ENCODE results near the gene RAMAC. TPM values are rescaled to one million over a fixed set of nuclear protein-coding genes. Genes with fewer than 3 reads are reported as not detected.
"Not testable (repeated sequence)": the region's sequence is repeated elsewhere in the genome, so short reads cannot be mapped to it uniquely, and the experiment has no call there.

Gene RAMAC
- total RNA-seq, 1 donor from 2014 or later, result 26.2 TPM

GRCh38 chr15:82968066-82968465 lies 17.9 kb upstream of the RAMAC start:
- DNase-seq, result no peak

GRCh38 chr15:82969353-82969752 lies 16.7 kb upstream of the RAMAC start:
- no peak for DNase-seq

- no peak for DNase-seq
Observed at GRCh38 chr15:82970078-82970686, 15.8 kb upstream of the RAMAC start.

DNA sequence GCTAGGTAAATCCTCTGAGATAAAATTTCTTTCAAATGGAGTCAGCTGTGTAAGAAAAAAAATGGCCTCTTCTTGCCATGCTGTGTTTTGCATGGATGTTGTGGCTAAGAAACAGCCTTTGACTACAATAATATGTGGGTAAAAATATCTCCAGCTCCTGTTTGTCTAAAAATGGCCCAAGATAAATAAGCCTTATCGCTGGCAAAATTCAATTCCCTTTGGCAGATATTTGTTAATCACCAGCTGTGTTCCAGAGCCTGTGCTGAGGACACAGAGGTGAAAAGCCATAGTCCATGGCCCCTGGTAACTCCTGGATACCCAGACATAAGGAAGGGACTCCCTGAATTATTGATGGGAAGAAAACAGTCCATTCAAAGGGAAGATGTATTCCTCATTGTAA lies 15.3 kb upstream of the RAMAC start:
- no peak for DNase-seq

DNA sequence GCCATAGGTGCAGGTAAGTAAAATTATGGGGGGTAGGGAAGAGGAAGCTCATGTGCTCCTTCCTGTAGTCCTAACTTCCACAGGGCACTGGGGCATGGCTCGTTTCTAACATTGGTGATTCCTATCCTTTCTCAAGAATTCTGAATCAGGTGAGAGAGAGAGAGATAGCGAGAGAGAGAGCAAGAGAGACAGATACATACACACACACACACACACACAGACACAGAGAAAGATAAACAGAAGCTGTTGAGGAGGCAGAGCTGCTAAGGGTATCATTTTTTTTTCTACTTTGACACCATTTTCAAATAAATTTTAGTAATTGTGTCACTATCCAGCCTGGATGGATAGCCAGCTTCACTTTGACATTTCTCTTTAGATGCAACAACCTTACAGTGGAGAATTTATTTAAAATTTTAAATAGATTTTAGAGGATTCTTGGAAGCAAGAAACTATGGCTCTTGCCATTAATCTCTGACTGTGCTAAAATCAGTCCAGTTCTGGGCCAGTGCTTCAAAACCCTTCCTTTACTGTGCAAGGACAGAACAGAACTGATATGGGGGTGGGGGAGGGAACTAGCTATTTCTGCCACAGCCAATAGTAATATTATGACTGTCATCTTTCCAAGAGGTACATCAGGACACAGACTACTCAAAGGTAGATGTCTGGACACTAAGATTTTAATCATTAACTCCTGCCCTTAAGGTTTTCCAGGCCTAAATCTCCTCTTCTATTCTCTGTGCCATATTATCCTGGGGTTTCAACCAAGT lies 14.6 kb upstream of the RAMAC start:
- no peak for DNase-seq

- no peak for DNase-seq
Observed at GRCh38 chr15:82972990-82973389, 13.0 kb upstream of the RAMAC start.

DNA sequence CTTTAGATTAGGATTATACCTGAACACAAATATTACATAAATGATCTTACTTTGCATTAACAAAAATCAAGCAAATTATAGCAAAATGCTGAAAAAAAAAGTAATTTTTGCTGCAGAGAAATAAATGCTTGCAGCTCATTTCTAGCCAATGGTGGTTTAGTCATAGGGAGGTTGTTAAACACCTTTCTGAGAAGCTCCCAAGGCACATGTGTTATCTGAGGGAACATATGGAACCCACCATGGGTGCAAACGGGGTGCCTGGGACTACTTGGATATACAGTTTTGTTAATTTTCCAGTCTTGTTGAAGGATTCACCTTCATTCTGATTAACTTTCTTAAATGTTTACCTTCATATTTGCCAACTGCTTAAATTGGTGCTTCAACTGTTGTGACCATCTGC lies 8.9 kb upstream of the RAMAC start:
- DNase-seq, result no peak

GRCh38 chr15:82978438-82978837 lies 7.6 kb upstream of the RAMAC start:
- no peak for DNase-seq

DNA sequence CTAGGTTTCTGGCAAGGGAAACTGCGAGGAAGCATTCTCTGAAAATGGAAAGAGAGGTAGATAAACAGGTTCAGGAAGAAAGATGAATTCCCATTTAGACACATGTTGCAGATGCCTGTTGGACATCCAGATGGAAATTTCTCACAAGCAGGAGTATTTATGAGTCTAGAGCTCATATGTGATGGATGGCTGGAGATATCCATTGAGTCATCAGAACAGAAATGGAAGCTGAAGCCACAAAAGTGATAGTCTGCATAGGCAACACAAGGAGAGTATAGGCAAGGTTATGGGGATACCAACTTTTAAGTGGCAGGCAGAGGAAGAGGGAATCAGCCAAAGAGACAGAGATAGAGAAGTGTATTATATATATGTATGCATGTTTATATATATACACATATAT lies 6.3 kb upstream of the RAMAC start:
- no peak for DNase-seq

DNA sequence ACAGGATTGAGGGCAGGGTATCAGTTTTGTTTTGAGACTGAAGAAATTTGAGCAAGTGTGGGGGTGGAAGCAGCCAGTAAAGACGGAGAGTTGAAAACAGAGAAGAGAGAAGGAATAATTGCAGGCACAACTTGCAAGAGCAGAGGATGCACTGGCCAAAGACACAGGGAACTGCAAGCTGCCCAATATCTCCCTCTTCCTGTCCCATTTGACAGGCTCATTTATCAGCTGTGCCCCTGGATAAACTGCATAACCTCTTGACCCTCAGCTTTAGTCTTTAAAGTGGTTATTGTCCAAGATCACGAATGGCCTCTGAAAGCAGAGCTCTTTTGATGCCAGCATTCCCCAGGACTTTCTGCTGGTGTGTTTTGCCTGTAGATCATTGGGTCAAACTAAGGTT lies 5.0 kb upstream of the RAMAC start:
- no peak for DNase-seq

- DNase-seq, result peak; percentile 48
Observed at GRCh38 chr15:82986442-82986780, 401 bp downstream of the RAMAC start.

- DNase-seq, result no peak
Observed at GRCh38 chr15:82992436-82992998, 6.5 kb downstream of the RAMAC start.

- DNase-seq, result no peak
Observed at GRCh38 chr15:82993144-82993543, 7.1 kb downstream of the RAMAC start.

DNA sequence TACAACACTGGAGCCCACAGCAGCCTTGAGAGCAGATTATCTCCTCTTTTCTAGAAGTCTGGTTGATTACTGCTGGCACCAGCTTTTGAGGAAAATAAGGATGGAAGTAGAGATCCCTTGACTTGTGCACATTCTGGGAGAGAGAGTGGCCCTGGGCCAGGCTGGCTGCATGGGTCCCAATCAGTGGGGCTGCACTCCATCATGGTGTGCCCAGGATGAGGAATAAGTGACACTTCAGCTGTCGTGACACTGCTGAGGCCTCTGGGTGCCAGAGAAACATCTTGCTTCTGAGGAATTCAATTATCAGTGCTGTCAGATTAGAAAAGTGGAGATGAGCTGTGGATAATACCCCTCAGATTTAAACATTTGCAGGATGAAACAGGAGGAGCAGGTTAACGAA lies 9.1 kb downstream of the RAMAC start:
- no peak for DNase-seq

- DNase-seq, result no peak
Observed at GRCh38 chr15:82995938-82996337, 9.9 kb downstream of the RAMAC start.

DNA sequence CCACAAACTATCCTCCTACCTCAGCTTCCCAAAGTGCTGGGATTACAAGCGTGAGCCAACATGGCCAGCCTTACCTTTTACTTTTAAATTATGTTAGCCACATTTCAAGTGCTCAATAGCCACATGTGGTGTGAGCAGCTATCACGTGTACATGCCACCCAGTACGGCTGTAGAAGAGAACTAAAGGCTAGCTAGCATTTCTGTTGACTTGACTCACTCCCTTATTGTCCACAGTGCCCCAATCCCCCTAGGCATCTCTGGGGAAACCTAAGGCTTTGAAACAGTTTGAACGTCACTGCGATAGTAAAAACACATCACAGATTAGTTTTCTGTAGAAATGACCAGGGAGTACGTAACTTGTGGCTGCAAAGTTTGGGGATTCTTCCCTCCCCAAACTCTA lies 13.4 kb downstream of the RAMAC start:
- DNase-seq, result no peak

- DNase-seq, result peak; percentile 71
Observed at GRCh38 chr15:82999905-83000671, 14.1 kb downstream of the RAMAC start.

DNA sequence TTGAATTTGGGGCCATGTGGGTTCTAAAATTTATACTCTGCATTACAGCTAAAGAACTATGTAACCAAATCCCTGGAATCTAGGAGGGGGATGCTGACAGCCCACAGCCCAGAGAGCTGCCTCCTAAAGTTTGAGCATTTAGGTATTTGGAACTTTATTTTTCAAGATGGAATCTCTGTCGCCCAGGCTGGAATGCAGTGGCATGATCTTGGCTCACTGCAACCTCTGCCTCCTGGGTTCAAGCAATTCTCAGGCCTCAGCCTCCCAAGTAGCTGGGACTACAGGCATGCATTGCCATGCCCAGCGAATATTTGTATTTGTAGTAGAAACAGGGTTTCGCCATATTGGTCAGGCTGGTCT lies 14.6 kb downstream of the RAMAC start:
- not testable (repeated sequence) for DNase-seq

GRCh38 chr15:83010709-83011270 lies 24.8 kb downstream of the RAMAC start:
- peak; percentile 91 for DNase-seq

- DNase-seq, result peak; percentile 95
Observed at GRCh38 chr15:83011271-83012075, 25.5 kb downstream of the RAMAC start, which contains the start of gene C15orf40. Gene C15orf40, minus strand, starts transcription at chr15:83011639. Its CDS starts 32 bp downstream, at chr15:83011607.

GRCh38 chr15:83012076-83012426 lies 26.0 kb downstream of the RAMAC start:
- DNase-seq, result no peak

DNA sequence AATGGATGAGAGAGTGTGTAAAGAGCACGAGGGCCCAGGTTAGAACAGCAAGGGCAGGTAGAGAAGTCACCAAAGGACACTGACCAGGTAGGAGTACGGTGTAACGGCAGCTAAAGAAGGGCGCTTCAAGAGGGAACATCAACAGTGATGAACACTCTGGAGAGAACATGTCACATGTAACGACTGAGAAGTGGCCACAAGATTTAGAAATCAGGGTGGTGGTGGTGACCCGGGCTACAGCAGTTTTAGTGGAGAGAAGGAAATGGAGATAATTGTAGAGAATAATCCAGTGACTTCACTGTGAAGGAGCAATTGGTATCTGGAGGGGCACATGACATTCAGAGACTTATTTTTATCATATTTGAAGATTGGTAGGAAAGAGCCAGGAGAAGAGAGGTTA lies 26.6 kb downstream of the RAMAC start:
- no peak for DNase-seq

Data from dermis blood vessel endothelial cell (primary cell).